Esophagus muscularis mucosa (tissue), 4 donors: Measurements from ENCODE around the gene KIF23.

Experiments used
- CTCF ChIP-seq, 3 experiments: fragments of 200-600 bp in 2 of 3; fragments of 450-650 bp in 1 of 3; sonication (generic) in 2 of 3; IDR thresholded peaks; one replicate each; pipeline ENCODE4 v1.5.1; 2017 to 2019; ENCODE audit warnings: antibody characterized with exemption in 3 of 3, mild to moderate bottlenecking in 2 of 3, moderate library complexity in 1 of 3
- EP300 ChIP-seq: sonication (generic); formaldehyde crosslinking; IDR thresholded peaks from one replicate; pipeline ENCODE4 v1.6.1; 2017; ENCODE audit warnings: antibody characterized with exemption
- POLR2A ChIP-seq: fragments of 450-650 bp; IDR thresholded peaks from one replicate; pipeline ENCODE4 v1.6.1; 2017; ENCODE audit warnings: antibody characterized with exemption, moderate library complexity, mild to moderate bottlenecking, low read depth

- TF ChIP-seq POLR2A, result no peak
- no peak for TF ChIP-seq CTCF (IDR thresholded peaks at IDR 0.05)
- TF ChIP-seq EP300, result no peak
Measured at GRCh38 chr15:69436951-69437350, 22.8 kb downstream of the KIF23 start.
